Peyer's patch (tissue), 4 donors: ENCODE results near the gene CTXN3. TPM values are rescaled to one million over a fixed set of nuclear protein-coding genes. Genes with fewer than 3 reads are reported as not detected.

Experiments used
- DNase-seq, 3 donors: peaks; one replicate each; pipeline ENCODE4 v3.0.0-alpha.2; 2017 to 2019
- H3K27ac ChIP-seq, 4 donors: fragments of 200-600 bp; sonication (generic); one replicate each; pipeline ENCODE4 v1.5.1; 2016 to 2019
- H3K27me3 ChIP-seq, 2 donors: fragments of 200-600 bp; sonication (generic); one replicate each; pipeline ENCODE4 v1.5.1; 2019
- H3K36me3 ChIP-seq, 3 donors: fragments of 200-600 bp; sonication (generic); one replicate each; pipeline ENCODE4 v1.5.1; 2016 to 2019
- H3K4me1 ChIP-seq, 4 donors: fragments of 200-600 bp; sonication (generic); one replicate each; pipeline ENCODE4 v1.5.1; 2016 to 2019
- H3K4me3 ChIP-seq, 4 donors: fragments of 200-600 bp; sonication (generic); 1 replicate in 3 of 4; 2 replicates in 1 of 4; pipeline ENCODE4 v1.5.1; 2016 to 2019; ENCODE audit warnings: mild to moderate bottlenecking in 1 of 4
- H3K9me3 ChIP-seq, 4 donors: fragments of 200-600 bp; sonication (generic); one replicate each; pipeline ENCODE4 v1.5.1; 2016 to 2019; ENCODE audit warnings: mild to moderate bottlenecking in 1 of 4
- POLR2A ChIP-seq, 2 donors: fragments of 450-650 bp; IDR thresholded peaks; one replicate each; pipeline ENCODE4 v1.5.1; 2017; ENCODE audit warnings: antibody characterized with exemption in 2 of 2, mild to moderate bottlenecking in 2 of 2, moderate library complexity in 2 of 2
- total RNA-seq, 4 donors: library from RNA; depleted of rRNA; stranded (reverse); fragments of >200 nt; gene quantifications; one replicate each; pipeline ENCODE4 v1.1.0, GENCODE V29; 2016
- TF ChIP-seq, protein P1 (sequence below), 6 experiments: fragments of 450-650 bp in 4 of 6; fragments of 200-600 bp in 2 of 6; sonication (generic) in 1 of 6; IDR thresholded peaks; one replicate each; pipeline ENCODE4 v1.5.1; 2017 to 2019; ENCODE audit warnings: antibody characterized with exemption in 6 of 6, mild to moderate bottlenecking in 3 of 6, moderate library complexity in 1 of 6

Gene CTXN3
- total RNA-seq, 4 donors from 2014 or later: not detected

DNA sequence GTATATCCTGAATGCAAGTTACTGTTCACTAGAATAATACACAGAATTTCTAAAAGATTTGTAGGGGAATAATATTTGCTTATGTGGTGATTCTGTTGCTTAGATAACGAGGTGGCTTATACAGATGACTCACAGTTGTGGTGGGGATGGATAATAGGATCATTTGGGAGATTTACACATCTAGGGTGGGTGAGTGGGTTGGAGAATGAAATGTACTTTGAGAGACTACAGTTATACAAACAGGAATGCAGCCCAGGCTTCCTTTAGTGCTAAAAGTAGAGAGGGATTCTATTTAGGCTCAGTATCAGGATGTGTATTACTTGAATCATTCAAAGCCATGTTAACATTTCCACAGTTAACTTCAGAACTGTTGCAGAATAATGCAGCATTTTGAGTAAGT, 1.8 kb downstream of the CTXN3 start:
- H3K27ac ChIP-seq: peak overlapping the region in 1 of 4 donors; percentile 30
- TF ChIP-seq POLR2A (IDR thresholded peaks at IDR 0.05): no peak
- TF ChIP-seq, protein P1, sequence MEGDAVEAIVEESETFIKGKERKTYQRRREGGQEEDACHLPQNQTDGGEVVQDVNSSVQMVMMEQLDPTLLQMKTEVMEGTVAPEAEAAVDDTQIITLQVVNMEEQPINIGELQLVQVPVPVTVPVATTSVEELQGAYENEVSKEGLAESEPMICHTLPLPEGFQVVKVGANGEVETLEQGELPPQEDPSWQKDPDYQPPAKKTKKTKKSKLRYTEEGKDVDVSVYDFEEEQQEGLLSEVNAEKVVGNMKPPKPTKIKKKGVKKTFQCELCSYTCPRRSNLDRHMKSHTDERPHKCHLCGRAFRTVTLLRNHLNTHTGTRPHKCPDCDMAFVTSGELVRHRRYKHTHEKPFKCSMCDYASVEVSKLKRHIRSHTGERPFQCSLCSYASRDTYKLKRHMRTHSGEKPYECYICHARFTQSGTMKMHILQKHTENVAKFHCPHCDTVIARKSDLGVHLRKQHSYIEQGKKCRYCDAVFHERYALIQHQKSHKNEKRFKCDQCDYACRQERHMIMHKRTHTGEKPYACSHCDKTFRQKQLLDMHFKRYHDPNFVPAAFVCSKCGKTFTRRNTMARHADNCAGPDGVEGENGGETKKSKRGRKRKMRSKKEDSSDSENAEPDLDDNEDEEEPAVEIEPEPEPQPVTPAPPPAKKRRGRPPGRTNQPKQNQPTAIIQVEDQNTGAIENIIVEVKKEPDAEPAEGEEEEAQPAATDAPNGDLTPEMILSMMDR (IDR thresholded peaks at IDR 0.05): no peak
- DNase-seq: no peak
- peaks cover 0 to 6% (median 0%) of the 10 kb centered on the region in 4 donors for H3K4me1 ChIP-seq
- H3K27me3 ChIP-seq: no peaks in the 10 kb centered on the region
- no peaks in the 10 kb centered on the region for H3K36me3 ChIP-seq
- no peak overlapping the region for H3K4me3 ChIP-seq
- H3K9me3 ChIP-seq: no peaks in the 10 kb centered on the region

DNA sequence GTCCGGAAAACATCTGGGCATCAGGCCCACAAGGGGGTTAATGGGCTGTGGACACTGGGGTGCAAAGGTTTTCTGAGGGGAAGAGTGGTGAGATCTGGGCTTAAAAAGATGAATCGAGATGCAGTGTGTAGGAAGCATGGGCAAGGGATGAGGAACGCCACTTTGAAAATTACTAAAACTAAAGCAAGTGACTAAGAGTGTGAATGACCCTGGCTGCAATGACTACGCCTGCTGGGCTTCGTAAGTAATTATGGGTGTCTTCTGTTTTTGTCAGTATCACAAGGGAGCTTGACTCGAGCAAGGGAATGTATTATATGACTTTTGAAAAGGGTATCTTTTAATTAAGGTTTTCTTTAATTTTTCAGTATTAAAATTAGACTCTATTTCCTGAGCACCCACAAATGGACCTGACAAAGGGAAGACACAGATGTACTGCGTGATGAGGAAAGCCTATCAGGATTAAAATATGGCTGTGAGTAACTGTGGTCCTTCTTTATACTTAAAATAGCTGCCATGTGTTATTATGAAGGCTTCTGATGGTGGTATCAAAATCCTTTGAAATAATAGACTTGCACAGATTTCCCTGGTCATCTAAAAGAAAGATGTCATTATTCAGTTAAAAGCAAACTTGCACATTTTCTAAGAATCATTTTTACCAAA, 4.2 kb downstream of the CTXN3 start:
- H3K4me3 ChIP-seq: no peak overlapping the region

DNA sequence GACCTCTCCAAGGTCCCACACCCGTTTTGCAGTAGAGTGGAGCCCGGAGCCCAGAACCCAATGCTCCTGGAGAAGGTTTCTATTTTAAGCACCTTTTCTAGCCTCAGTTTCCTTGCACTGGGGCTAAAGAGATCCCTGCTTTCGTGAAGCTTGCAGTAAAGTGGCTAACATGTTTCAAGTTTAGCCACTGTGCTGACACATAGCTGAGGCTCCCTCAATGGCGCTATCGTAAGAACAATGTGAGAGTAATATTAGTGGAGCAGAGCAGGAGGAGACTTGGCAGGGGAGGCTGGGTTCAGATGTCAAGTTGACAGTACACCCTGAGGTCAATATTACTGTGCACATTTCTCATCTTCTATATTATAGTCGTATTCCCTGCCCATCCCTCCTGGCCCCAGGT, 7.9 kb downstream of the CTXN3 start:
- H3K36me3 ChIP-seq: no peaks in the 10 kb centered on the region
- no peak overlapping the region for H3K27ac ChIP-seq
- H3K27me3 ChIP-seq: no peaks in the 10 kb centered on the region
- no peaks in the 10 kb centered on the region for H3K4me1 ChIP-seq
- no peak for DNase-seq
- no peak overlapping the region for H3K4me3 ChIP-seq
- TF ChIP-seq, protein P1 (IDR thresholded peaks at IDR 0.05): no peak
- TF ChIP-seq POLR2A (IDR thresholded peaks at IDR 0.05): no peak
- no peaks in the 10 kb centered on the region for H3K9me3 ChIP-seq

More for the DNA sequence above, 4.2 kb downstream of the CTXN3 start:
- no peak for DNase-seq
- Histone ChIP-seq H3K36me3 (no peaks in the 10 kb centered on the region), H3K27me3 (no peaks in the 10 kb centered on the region), H3K4me1 (peaks cover 0 to 6% (median 0%) of the 10 kb centered on the region in 4 donors), H3K27ac (no peak overlapping the region), H3K9me3 (no peaks in the 10 kb centered on the region)
- TF ChIP-seq, protein P1 (IDR thresholded peaks at IDR 0.05): no peak
- no peak for TF ChIP-seq POLR2A (IDR thresholded peaks at IDR 0.05)

- Histone ChIP-seq H3K27me3 (no peaks in the 10 kb centered on the region), H3K4me3 (no peak overlapping the region), H3K36me3 (no peaks in the 10 kb centered on the region), H3K27ac (peak overlapping the region in 1 of 4 donors; percentile 13), H3K4me1 (no peaks in the 10 kb centered on the region), H3K9me3 (no peaks in the 10 kb centered on the region)
- DNase-seq: no peak
- TF ChIP-seq POLR2A (IDR thresholded peaks at IDR 0.05): no peak
- TF ChIP-seq, protein P1 (IDR thresholded peaks at IDR 0.05): no peak
These were observed 11.3 kb downstream of the CTXN3 start for GRCh38 chr5:127660047-127660733.

GRCh38 chr5:127664093-127664492, 15.2 kb downstream of the CTXN3 start:
- Histone ChIP-seq H3K9me3 (no peaks in the 10 kb centered on the region), H3K4me1 (no peaks in the 10 kb centered on the region), H3K4me3 (no peak overlapping the region), H3K27ac (no peak overlapping the region), H3K36me3 (no peaks in the 10 kb centered on the region), H3K27me3 (no peaks in the 10 kb centered on the region)
- TF ChIP-seq, protein P1 (IDR thresholded peaks at IDR 0.05): no peak
- TF ChIP-seq POLR2A (IDR thresholded peaks at IDR 0.05): no peak
- DNase-seq: no peak
